ENCODE measurements around the gene SGTA. TPM values are rescaled to one million over a fixed set of nuclear protein-coding genes. Genes with fewer than 3 reads are reported as not detected.

SGTA gene
- total RNA-seq, 2 donors from 2014 or later = 72.4 to 87.9 TPM

DNA sequence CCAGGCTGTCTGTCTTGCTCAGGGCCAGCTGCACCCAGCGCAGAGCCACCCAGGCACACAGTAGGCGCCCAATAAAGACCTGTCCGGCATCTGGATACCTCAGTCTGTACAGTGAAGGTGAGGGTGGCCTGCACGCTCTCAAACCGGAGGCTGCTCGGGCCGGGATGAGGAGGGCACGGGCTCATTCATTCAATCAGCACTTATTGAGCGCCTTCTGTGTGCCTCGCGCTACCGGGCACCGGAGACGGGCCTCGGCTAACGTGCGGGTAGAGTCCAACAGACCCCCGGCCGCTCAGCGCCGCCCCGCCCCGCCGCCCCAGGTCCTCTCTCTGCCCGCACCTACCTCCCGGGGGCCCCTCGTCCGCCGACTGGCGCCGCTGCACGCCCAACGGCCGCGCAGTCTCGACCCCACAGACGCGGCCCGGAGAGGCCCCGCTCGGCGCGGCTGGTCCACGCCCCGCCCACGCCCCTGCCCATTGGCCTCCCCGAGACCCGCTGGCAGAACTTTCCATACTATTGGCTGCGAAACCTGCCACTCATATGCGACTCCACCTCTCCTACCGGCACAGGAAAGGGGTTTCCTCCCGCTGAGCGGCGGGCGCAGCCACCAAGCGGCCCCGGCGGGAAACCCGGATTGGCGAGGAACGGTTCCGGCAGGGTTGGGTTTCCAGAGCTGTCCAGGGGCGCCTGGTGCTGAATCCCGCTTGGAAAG is 43.3 kb downstream of the SGTA start, which contains the start of gene SLC39A3:
Gene SLC39A3 (minus strand): TSS at position 416 of the 712 bp plus-strand sequence. CDS start 2,760 bp downstream, outside the sequence.
- under 1% methylated on average over 64 of the region's 64 CpGs for WGBS
- Histone ChIP-seq H3K9me3 (no peaks in the 10 kb centered on the region), H3K27me3 (replicated peaks; ENCODE audit: insufficient read depth) (no peaks in the 10 kb centered on the region), H3K4me1 (replicated peaks) (peaks cover 3% of the 10 kb centered on the region), H3K4me3 (peak within 1 kb of the TSS; percentile 74 to 95), H3K36me3 (peaks cover 0 to 5% of the 10 kb centered on the region in 2 donors), H3K27ac (peak within 1 kb of the TSS in 1 of 2 donors; percentile 45)
- peak; percentile 18 for TF ChIP-seq POLR2A (IDR thresholded peaks at IDR 0.05)
- TF ChIP-seq POLR2AphosphoS5 (IDR thresholded peaks at IDR 0.05) = peak; percentile 99
- TF ChIP-seq, protein P1, sequence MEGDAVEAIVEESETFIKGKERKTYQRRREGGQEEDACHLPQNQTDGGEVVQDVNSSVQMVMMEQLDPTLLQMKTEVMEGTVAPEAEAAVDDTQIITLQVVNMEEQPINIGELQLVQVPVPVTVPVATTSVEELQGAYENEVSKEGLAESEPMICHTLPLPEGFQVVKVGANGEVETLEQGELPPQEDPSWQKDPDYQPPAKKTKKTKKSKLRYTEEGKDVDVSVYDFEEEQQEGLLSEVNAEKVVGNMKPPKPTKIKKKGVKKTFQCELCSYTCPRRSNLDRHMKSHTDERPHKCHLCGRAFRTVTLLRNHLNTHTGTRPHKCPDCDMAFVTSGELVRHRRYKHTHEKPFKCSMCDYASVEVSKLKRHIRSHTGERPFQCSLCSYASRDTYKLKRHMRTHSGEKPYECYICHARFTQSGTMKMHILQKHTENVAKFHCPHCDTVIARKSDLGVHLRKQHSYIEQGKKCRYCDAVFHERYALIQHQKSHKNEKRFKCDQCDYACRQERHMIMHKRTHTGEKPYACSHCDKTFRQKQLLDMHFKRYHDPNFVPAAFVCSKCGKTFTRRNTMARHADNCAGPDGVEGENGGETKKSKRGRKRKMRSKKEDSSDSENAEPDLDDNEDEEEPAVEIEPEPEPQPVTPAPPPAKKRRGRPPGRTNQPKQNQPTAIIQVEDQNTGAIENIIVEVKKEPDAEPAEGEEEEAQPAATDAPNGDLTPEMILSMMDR (IDR thresholded peaks at IDR 0.05) = peak in 3 of 4 experiments; percentile 11 to 60 (median 47)
- intact Hi-C loops (cut with DNase I) = loop anchor here (10.0 kb wide), 1 partner anchor 265 kb away; the partner anchor contains the start of gene GADD45B
- peak; percentile 98 for DNase-seq (ENCODE audit: low spot score)

DNA sequence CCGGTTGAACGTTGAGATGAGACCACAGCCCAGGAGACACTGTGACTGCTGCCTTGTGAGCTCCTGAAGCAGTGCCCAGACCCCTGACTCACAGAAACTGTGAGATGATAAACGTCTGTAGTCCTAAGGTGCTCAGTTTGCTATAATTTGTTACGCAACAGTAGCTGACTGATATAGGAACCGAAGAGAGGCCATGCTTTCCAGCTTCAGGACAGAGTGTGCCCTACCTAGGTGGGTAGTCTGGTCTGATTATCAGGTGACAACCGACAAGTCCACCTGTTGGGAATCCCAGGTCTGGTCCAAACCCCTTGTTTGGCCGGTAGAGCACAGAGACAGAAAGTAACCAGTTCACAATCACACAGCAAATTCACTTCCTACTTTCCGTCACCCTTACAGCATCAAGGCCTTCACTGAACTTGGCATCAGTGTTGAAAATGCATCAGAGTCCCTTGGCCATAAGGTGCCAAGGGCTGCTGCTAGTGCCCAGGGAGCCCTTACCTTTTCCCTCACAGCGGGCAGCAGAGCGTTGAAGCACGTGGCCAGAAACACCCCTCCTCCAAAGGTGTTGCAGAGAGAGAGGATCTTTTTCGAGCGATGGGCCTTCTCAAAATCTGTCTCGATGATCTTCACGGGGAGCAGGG is 46.4 kb downstream of the SGTA start:
- intact Hi-C loops (cut with DNase I) = no loop called here
- no peaks in the 10 kb centered on the region for H3K9me3 ChIP-seq
- H3K4me3 ChIP-seq = no peak overlapping the region
- H3K4me1 ChIP-seq (replicated peaks) = peaks cover 3% of the 10 kb centered on the region
- 96% methylated on average over 15 of the region's 15 CpGs for WGBS
- TF ChIP-seq POLR2AphosphoS5 (IDR thresholded peaks at IDR 0.05) (no peak), POLR2A (IDR thresholded peaks at IDR 0.05) (no peak)
- TF ChIP-seq, protein P1 (IDR thresholded peaks at IDR 0.05) = no peak
- H3K27me3 ChIP-seq (replicated peaks; ENCODE audit: insufficient read depth) = no peaks in the 10 kb centered on the region
- H3K36me3 ChIP-seq = peaks cover 0 to 5% of the 10 kb centered on the region in 2 donors
- DNase-seq (ENCODE audit: low spot score) = no peak
- H3K27ac ChIP-seq = no peak overlapping the region

DNA sequence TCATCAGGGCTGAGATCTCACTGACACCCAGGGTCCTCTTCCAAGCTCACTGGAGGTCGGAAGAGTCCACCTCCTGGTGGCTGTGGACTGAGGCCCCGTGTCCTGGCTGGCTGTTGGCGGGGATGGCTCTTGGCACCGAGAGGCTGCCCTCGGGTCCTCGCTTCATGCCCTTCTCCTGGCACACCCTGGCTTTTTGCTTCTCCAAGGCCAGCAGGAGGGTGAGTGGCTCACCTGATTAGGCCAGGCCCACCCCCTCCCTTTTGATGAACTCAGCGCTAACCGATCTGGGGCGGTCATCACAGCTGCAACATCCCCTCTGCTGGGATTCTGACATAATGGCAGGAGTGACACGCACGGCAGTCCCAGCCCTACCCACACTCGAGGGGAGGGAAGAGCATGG is 47.7 kb downstream of the SGTA start:
- Histone ChIP-seq H3K9me3 (no peaks in the 10 kb centered on the region), H3K27ac (no peak overlapping the region), H3K4me3 (no peak overlapping the region), H3K36me3 (peaks cover 0 to 5% of the 10 kb centered on the region in 2 donors), H3K4me1 (replicated peaks) (peaks cover 3% of the 10 kb centered on the region), H3K27me3 (replicated peaks; ENCODE audit: insufficient read depth) (no peaks in the 10 kb centered on the region)
- no peak for TF ChIP-seq POLR2AphosphoS5 (IDR thresholded peaks at IDR 0.05)
- TF ChIP-seq, protein P1 (IDR thresholded peaks at IDR 0.05) = no peak
- intact Hi-C loops (cut with DNase I) = no loop called here
- WGBS = 95% methylated on average over 12 of the region's 12 CpGs
- no peak for DNase-seq (ENCODE audit: low spot score)

DNA sequence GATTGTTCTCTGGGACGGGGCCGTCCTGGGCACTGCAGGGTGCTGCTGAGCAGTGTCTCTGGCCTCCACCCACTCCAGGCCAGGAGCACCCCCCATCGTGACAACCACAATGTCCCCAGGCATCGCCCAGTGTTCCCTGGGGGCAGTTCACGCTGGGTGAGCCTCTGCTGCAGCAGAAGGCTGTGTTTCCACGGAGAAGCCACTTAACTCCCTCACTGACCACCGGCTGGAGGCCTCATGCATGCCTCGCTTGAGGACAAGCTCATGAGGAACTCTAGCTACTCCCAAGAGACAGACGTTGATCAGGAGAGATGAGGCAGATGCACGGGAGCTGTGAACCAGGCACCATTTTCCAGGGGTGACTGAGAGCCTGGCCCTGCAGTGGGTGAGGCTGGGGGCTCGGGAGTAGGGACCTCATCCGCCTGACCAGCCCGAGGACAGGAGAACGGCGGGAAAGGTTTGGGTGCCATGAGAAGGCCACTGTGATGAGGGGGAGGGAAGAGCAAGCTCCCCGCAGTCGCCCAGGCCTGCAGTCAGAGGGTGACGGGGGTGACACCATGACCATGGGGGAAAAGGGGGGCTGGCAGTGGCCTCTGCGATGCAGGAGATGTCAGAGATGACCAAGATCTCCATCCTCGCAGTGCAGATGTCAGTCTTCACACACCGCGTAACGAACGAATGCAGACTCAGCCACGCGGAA is 48.3 kb downstream of the SGTA start:
- Histone ChIP-seq H3K4me3 (no peak overlapping the region), H3K36me3 (peaks cover 0 to 5% of the 10 kb centered on the region in 2 donors), H3K27me3 (replicated peaks; ENCODE audit: insufficient read depth) (no peaks in the 10 kb centered on the region), H3K9me3 (no peaks in the 10 kb centered on the region), H3K27ac (no peak overlapping the region), H3K4me1 (replicated peaks) (peaks cover 3% of the 10 kb centered on the region)
- intact Hi-C loops (cut with DNase I) = no loop called here
- WGBS = 85% methylated on average over 26 of the region's 26 CpGs
- no peak for TF ChIP-seq POLR2A (IDR thresholded peaks at IDR 0.05)
- no peak for TF ChIP-seq POLR2AphosphoS5 (IDR thresholded peaks at IDR 0.05)
- no peak for DNase-seq (ENCODE audit: low spot score)

DNA sequence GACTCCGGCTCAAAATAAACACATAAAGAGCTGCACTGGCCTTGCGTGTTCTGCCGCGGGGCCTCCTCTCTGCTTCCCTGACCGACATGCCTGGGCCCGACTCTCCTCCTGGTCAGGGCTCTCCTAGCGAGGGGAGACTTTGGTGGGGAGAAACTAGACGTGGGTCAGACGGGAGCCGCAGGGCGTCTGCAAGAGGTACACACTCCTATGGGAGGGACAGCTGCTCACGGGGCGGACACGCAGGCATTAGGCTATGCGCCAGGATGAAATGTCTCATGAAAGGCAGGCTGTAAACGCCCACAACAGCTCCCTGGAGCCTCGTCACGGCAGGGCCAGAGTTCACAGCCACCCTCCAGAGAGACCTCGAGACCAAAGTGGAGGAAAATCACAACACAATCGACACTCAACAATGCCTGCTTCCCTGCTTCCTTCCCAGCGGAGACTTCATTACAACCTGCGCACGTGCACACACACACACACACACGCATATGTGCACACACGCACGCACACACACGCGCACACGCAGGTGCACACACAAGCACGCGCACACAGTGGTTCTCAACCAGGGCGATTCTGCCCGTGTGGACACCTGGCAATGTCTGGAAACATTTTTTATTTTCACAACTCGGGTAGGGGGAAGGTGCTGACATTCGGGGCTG is 49.0 kb downstream of the SGTA start:
- H3K9me3 ChIP-seq = no peaks in the 10 kb centered on the region
- intact Hi-C loops (cut with DNase I) = no loop called here
- no peak overlapping the region for H3K4me3 ChIP-seq
- H3K36me3 ChIP-seq = peaks cover 0 to 5% of the 10 kb centered on the region in 2 donors
- H3K27ac ChIP-seq = no peak overlapping the region
- H3K27me3 ChIP-seq (replicated peaks; ENCODE audit: insufficient read depth) = no peaks in the 10 kb centered on the region
- TF ChIP-seq, protein P1 (IDR thresholded peaks at IDR 0.05) = no peak
- TF ChIP-seq POLR2A (IDR thresholded peaks at IDR 0.05) (no peak), POLR2AphosphoS5 (IDR thresholded peaks at IDR 0.05) (no peak)
- peaks cover under 1% of the 10 kb centered on the region for H3K4me1 ChIP-seq (replicated peaks)
- WGBS = 68% methylated on average over 35 of the region's 35 CpGs
- no peak for DNase-seq (ENCODE audit: low spot score)

Measured in prostate gland (tissue), 2 donors.